Muscle layer of duodenum (tissue), 2 donors: Measurements from ENCODE around the gene HSPA8.
"Not testable (repeated sequence)": the region's sequence is repeated elsewhere in the genome, so short reads cannot be mapped to it uniquely, and the experiment has no call there.

Experiments used
- H3K27ac ChIP-seq: one replicate; pipeline ENCODE4 v1.7.0; 2013; ENCODE audit warnings: mild to moderate bottlenecking, low read length
- H3K27me3 ChIP-seq: one replicate; pipeline ENCODE4 v1.7.0; 2013; ENCODE audit warnings: low read depth, mild to moderate bottlenecking, control low read depth, low read length
- H3K36me3 ChIP-seq, 2 donors: one replicate each; pipeline ENCODE4 v1.7.0; 2013; ENCODE audit warnings: low read length in 2 of 2, control low read depth in 1 of 2, mild to moderate bottlenecking in 1 of 2; ENCODE audit not compliant: insufficient read depth in 2 of 2, control insufficient read depth in 1 of 2
- H3K4me1 ChIP-seq, 2 donors: one replicate each; pipeline ENCODE4 v1.7.0; 2013; ENCODE audit warnings: low read length in 2 of 2, mild to moderate bottlenecking in 2 of 2, control low read depth in 1 of 2, moderate library complexity in 1 of 2; ENCODE audit not compliant: insufficient read depth in 2 of 2, control insufficient read depth in 1 of 2
- H3K4me3 ChIP-seq, 2 donors: one replicate each; pipeline ENCODE4 v1.7.0; 2013; ENCODE audit warnings: low read length in 2 of 2, low read depth in 1 of 2, mild to moderate bottlenecking in 1 of 2
- H3K9me3 ChIP-seq, 2 donors: one replicate each; pipeline ENCODE4 v1.7.0; 2013; ENCODE audit warnings: low read length in 2 of 2, control low read depth in 1 of 2, mild to moderate bottlenecking in 1 of 2; ENCODE audit not compliant: control insufficient read depth in 1 of 2
- donor health status: healthy.

The HSPA8 gene

DNA sequence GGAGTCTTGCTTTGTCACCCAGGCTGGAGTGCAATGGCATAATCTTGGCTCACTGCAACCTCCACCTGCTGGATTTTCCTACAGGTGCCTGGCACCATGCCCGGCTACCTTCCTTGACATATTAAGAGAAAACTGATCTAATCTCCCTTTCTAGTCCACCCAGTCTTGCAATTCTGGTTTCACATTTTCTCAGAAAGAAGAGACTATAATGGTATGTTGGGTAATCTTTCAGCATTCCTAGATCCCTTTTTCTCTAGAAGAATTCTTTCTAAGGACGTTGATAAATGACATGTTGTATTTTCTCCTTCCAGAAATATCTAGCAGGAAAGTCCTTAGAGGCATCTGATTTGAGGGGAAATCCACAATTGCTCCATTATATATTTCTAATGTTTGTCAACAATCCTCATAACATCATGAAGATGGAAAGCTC is 10.4 kb upstream of the HSPA8 start:
- Histone ChIP-seq H3K27ac (no peak overlapping the region), H3K27me3 (no peaks in the 10 kb centered on the region), H3K4me1 (peaks cover 12 to 29% of the 10 kb centered on the region in 2 donors), H3K36me3 (peaks cover 5 to 18% of the 10 kb centered on the region in 2 donors), H3K4me3 (no peak overlapping the region), H3K9me3 (no peaks in the 10 kb centered on the region)

- Histone ChIP-seq H3K27ac (peak overlapping the region; percentile 88), H3K4me3 (peak overlapping the region; percentile 24 to 51)
These were observed 8.2 kb upstream of the HSPA8 start for GRCh38 chr11:123069908-123070821.

GRCh38 chr11:123065621-123066020 is 3.7 kb upstream of the HSPA8 start:
- no peak overlapping the region for H3K27ac ChIP-seq
- H3K9me3 ChIP-seq, result no peaks in the 10 kb centered on the region
- no peak overlapping the region for H3K4me3 ChIP-seq
- peaks cover 28 to 38% of the 10 kb centered on the region in 2 donors for H3K4me1 ChIP-seq
- H3K36me3 ChIP-seq, result peaks cover 0 to 16% of the 10 kb centered on the region in 2 donors
- H3K27me3 ChIP-seq, result no peaks in the 10 kb centered on the region

More at GRCh38 chr11:123069908-123070821, 8.2 kb upstream of the HSPA8 start:
- Histone ChIP-seq H3K36me3 (peaks cover 5 to 18% of the 10 kb centered on the region in 2 donors), H3K9me3 (no peaks in the 10 kb centered on the region), H3K27me3 (no peaks in the 10 kb centered on the region), H3K4me1 (peaks cover 12 to 37% of the 10 kb centered on the region in 2 donors)

DNA sequence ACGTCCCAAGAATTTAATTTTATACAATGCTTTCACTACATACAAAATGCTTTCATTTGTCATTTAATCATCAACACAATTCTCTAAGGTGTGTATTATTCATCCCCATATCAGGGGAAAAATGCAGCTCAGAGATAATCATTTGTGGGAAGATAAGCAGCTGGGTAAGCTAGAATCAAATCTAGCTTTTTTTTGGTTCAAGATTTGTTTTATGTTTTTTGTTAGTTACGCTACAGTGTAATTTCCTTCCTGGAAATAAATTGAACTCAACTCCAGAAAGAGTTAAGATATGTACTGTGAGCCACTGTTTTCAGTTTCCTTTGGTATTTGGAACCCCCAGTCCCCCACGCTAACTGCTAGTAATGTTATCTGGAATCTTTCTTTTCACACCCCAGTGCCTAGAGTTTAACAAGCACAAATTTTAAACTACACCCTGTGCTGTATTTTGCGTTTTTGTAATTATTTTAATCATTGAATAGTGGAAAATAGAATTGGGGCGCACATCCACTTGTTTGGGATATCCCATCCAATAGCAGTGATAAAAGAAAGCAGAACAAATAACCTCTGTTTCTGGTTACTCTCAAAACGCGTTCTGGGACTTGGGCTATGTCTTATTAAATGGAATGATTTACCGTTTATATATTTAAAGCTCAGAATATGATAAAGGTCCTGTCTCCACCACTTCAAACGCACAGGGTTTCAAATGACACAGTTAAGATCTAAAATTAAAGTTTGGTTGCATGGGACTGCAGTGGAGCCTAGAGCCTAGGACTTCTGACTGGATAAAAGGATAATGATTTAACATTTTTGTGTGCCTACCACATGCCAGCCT is 2.1 kb upstream of the HSPA8 start:
- H3K4me3 ChIP-seq, result peak overlapping the region; percentile 89 to 90
- peaks cover 9 to 30% of the 10 kb centered on the region in 2 donors for H3K36me3 ChIP-seq
- H3K27me3 ChIP-seq, result no peaks in the 10 kb centered on the region
- peaks cover 29 to 48% of the 10 kb centered on the region in 2 donors for H3K4me1 ChIP-seq
- H3K27ac ChIP-seq, result peak overlapping the region; percentile 100
- no peaks in the 10 kb centered on the region for H3K9me3 ChIP-seq

DNA sequence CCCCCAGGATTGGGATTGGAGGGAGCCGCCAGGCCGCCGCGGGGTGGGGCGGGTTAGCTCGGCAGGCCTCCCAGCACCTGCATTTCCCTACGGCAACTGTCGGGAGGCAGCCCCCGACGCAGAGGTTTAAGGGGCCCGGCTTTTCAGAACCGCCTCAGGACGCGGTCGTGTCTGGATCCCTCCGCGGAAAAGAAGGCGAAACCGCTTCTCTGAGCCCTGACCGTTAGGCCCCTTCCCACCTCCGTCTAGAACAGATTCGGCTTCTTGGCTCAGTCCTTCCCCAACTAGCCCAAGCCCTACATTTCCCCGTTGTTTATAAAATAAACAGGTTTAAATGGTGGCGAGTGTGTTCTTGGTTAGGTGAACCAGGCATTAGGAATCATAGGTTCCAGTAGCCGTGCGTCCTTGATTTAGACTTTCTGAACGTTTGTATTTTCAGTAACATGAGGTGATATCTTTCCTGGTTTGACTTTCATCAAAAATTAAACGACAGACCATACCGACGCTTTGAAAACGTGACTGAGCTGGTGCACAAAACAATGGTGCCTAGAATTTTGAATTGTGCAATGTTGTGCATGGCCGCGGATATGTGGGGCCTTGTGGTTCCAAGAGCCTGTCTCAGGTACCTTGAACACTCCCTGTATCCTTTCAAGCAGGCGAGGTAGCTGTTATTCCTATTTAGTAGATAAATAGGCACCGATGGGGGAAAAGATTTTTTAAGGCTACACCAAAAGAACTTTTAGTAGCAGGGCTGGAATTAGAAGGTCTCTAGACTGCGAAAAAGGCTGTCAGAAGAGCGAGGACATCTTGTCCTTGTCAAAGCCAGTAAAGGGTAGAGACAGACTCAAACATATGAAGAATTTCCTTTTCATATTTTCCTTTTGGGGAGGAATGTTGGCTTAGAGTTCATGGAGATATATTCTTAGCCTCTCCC is 1.2 kb upstream of the HSPA8 start:
- Histone ChIP-seq H3K27me3 (no peaks in the 10 kb centered on the region), H3K9me3 (no peaks in the 10 kb centered on the region), H3K27ac (peak overlapping the region; percentile 100), H3K36me3 (peaks cover 18 to 39% of the 10 kb centered on the region in 2 donors), H3K4me1 (peaks cover 29 to 51% of the 10 kb centered on the region in 2 donors), H3K4me3 (peak overlapping the region; percentile 89 to 90)

DNA sequence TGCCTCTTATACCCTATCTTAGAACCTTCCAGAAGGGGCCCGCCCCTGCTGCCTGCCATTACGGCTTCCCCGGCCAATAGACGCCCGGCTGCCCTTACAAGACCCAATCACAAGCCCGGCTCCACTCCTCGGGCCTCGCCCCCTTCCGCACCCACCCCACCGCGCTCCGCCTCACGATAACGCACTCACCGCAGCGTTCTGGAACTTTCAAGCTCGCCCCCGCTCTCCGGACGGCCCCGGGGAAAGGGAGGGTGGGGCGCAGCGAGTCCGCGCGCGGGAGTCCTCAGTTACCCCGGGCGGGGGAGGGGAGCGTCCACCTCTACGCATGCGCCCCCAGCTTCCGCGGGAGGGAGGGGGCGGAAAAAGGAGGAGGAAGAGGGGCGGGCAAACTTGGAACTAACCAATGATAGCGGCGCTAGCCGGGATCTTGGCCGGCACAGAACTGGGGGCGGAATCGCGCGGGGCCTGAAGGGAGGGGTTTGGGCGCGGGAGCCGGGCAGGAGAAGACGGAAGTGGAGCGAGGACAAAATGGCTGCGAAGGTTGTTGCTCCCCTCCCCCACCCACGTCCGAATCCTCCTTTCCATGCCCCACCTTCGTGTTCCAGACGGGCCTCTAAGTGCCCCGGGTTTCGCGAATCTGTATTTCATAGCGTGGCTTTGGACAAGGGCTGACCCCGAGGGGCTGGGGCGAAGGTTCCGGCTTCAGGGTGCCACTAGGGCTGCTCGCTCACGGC is 389 bp upstream of the HSPA8 start:
- no peaks in the 10 kb centered on the region for H3K9me3 ChIP-seq
- H3K4me1 ChIP-seq, result peaks cover 34 to 58% of the 10 kb centered on the region in 2 donors
- peaks cover 26 to 48% of the 10 kb centered on the region in 2 donors for H3K36me3 ChIP-seq
- H3K4me3 ChIP-seq, result peak overlapping the region; percentile 90 to 96
- H3K27me3 ChIP-seq, result no peaks in the 10 kb centered on the region
- peak overlapping the region; percentile 100 for H3K27ac ChIP-seq

- H3K27ac ChIP-seq, result peak overlapping the region; percentile 78
- H3K4me3 ChIP-seq, result peak overlapping the region; percentile 90 to 96
- no peaks in the 10 kb centered on the region for H3K27me3 ChIP-seq
- peaks cover 44 to 66% of the 10 kb centered on the region in 2 donors for H3K36me3 ChIP-seq
- peaks cover 34 to 70% of the 10 kb centered on the region in 2 donors for H3K4me1 ChIP-seq
- no peaks in the 10 kb centered on the region for H3K9me3 ChIP-seq
These were observed 1.5 kb downstream of the HSPA8 start for GRCh38 chr11:123060277-123061000.

DNA sequence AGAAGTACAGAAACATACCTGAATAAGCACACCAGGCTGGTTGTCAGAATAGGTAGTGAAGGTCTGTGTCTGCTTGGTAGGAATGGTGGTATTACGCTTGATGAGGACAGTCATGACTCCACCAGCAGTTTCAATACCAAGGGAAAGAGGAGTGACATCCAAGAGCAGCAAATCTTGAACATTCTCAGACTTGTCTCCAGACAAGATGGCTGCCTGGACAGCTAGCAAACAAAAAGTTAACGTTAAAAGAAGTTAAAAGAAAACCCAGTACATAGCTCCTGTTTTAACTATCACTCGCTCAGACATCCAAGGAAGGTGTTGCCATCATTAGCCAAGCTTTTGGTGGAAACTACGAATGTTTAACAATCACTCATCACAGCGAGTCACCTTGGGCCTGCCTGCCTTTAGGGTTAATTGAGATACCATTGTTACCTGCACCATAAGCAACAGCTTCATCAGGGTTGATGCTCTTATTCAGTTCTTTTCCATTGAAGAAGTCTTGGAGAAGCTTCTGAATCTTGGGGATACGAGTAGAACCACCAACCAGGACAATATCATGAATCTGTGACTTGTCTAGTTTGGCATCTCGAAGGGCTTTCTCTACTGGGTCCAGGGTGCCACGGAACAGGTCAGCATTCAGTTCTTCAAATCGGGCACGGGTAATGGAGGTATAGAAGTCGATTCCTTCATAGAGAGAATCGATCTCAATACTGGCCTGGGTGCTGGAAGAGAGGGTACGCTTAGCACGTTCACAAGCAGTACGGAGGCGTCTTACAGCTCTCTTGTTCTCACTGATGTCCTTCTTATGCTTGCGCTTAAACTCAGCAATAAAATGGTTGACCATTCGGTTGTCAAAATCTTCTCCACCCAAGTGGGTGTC is 2.7 kb downstream of the HSPA8 start:
- peaks cover 49 to 68% of the 10 kb centered on the region in 2 donors for H3K36me3 ChIP-seq

DNA sequence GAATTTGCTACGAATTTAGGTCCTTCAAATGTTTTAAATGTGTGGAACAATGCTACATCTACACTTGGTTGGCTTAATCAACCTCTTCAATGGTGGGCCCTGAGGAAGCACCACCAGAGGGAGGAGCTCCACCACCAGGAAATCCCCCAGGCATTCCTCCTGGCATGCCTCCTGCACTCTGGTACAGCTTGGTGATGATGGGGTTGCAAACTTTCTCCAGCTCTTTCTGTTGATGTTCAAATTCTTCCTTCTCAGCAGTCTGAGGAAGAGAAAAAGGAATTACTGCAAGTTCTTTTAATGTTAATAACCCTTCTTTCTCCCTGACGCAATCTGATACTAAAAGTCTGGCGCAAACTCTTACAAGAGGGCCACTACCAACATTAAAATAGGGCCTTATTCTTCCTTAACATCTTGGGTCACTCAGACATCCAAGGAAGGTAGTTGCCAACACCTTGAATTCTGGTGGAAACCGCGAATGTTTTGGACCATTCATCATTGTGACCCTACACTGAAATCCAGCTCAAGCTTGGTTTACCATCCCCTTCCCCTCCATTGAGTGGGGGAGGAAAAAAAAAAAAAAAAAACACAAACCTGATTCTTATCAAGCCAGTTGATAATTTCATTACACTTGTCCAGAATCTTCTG is 4.2 kb downstream of the HSPA8 start:
- no peaks in the 10 kb centered on the region for H3K27me3 ChIP-seq
- H3K4me3 ChIP-seq, result no peak overlapping the region
- H3K9me3 ChIP-seq, result no peaks in the 10 kb centered on the region
- peaks cover 18 to 58% of the 10 kb centered on the region in 2 donors for H3K4me1 ChIP-seq
- peaks cover 49 to 61% of the 10 kb centered on the region in 2 donors for H3K36me3 ChIP-seq
- no peak overlapping the region for H3K27ac ChIP-seq

More for the DNA sequence above, 2.7 kb downstream of the HSPA8 start:
- Histone ChIP-seq H3K4me1 (peaks cover 29 to 62% of the 10 kb centered on the region in 2 donors), H3K4me3 (peak overlapping the region; percentile 90 to 96)
- not testable (repeated sequence) for H3K27ac ChIP-seq, H3K27me3 ChIP-seq, H3K9me3 ChIP-seq
